Neural cell (in vitro differentiated cells): ENCODE results near the gene DAP.

ENCODE experiments used
- EP300 ChIP-seq: fragments of 450-650 bp; conservative IDR thresholded peaks from 2 replicates; pipeline ENCODE4 v1.6.1; 2014; ENCODE audit warnings: antibody characterized with exemption, mild to moderate bottlenecking, moderate library complexity; ENCODE audit not compliant: poor library complexity, severe bottlenecking
- EZH2 ChIP-seq: fragments of 200-600, 300-800 bp; shearing (Covaris generic), sonication (generic); IDR thresholded peaks from 2 replicates; pipeline ENCODE4 v1.6.1; 2014; ENCODE audit warnings: antibody characterized with exemption, low read length, borderline replicate concordance, mild to moderate bottlenecking; ENCODE audit not compliant: insufficient read depth, poor library complexity, severe bottlenecking
- MXI1 ChIP-seq: fragments of 450-650 bp; conservative IDR thresholded peaks from 2 replicates; pipeline ENCODE4 v1.6.1; 2014; ENCODE audit warnings: antibody characterized with exemption, mild to moderate bottlenecking; ENCODE audit not compliant: poor library complexity, severe bottlenecking
- POLR2AphosphoS5 ChIP-seq: IDR thresholded peaks from 2 replicates; pipeline ENCODE4 v1.6.1; 2012
- RAD21 ChIP-seq: fragments of 450-650 bp; conservative IDR thresholded peaks from 2 replicates; pipeline ENCODE4 v1.6.1; 2014; ENCODE audit warnings: antibody characterized with exemption, mild to moderate bottlenecking, moderate library complexity
- REST ChIP-seq: IDR thresholded peaks from 2 replicates; pipeline ENCODE4 v1.6.1; 2012; ENCODE audit warnings: borderline replicate concordance
- SMC3 ChIP-seq: fragments of 450-650 bp; conservative IDR thresholded peaks from 2 replicates; pipeline ENCODE4 v1.6.1; 2014; ENCODE audit warnings: antibody characterized with exemption, mild to moderate bottlenecking, moderate library complexity; ENCODE audit not compliant: poor library complexity
- TAF1 ChIP-seq: IDR thresholded peaks from 2 replicates; pipeline ENCODE4 v1.6.1; 2012; ENCODE audit warnings: low read depth
- TF ChIP-seq, protein P1 (sequence below): fragments of 450-650 bp; IDR thresholded peaks from 2 replicates; pipeline ENCODE4 v1.5.1; 2014; ENCODE audit warnings: antibody characterized with exemption, mild to moderate bottlenecking, moderate library complexity; ENCODE audit not compliant: poor library complexity, severe bottlenecking

DNA sequence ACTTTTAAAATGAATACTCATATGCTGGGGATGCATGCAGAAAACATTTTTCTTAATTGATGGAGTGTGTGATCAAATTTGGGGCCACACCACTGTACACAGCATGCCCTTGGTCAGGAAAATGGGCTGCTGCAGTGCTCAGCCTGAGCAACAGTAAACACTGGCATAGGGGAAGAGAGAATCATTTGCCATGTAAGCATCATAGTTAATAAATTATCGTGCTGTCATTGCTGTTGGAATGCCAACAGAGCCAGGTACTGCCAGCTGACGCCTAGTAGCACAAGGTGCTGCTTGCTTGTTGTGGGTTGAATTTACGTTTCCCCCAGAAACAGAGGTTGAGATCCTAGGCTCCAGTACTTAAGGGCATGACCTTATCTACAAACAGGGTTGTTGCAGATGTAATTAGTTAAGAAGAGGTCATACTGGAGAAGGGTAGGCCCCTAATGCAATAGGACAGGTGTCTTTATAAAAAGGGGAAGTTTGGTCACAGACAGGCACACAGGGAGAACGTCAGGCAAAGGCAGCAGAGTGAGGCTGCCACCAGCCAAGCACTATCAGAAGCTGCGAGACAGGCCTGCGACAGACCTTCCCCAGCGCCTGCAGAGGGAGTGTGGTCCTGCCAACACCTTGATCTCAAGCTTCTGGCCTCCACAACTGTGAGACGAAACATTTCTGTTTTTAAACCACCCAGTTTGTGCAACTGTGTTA, 25.3 kb downstream of the DAP start:
- TF ChIP-seq, protein P1, sequence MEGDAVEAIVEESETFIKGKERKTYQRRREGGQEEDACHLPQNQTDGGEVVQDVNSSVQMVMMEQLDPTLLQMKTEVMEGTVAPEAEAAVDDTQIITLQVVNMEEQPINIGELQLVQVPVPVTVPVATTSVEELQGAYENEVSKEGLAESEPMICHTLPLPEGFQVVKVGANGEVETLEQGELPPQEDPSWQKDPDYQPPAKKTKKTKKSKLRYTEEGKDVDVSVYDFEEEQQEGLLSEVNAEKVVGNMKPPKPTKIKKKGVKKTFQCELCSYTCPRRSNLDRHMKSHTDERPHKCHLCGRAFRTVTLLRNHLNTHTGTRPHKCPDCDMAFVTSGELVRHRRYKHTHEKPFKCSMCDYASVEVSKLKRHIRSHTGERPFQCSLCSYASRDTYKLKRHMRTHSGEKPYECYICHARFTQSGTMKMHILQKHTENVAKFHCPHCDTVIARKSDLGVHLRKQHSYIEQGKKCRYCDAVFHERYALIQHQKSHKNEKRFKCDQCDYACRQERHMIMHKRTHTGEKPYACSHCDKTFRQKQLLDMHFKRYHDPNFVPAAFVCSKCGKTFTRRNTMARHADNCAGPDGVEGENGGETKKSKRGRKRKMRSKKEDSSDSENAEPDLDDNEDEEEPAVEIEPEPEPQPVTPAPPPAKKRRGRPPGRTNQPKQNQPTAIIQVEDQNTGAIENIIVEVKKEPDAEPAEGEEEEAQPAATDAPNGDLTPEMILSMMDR, result no peak
- TF ChIP-seq EZH2, result no peak
- TF ChIP-seq RAD21, result no peak
- TF ChIP-seq POLR2AphosphoS5, result no peak
- TF ChIP-seq TAF1, result no peak
- no peak for TF ChIP-seq EP300
- TF ChIP-seq SMC3, result no peak
- TF ChIP-seq REST, result no peak
- no peak for TF ChIP-seq MXI1
